SK-N-SH treated with all-trans-retinoic acid at 6 μM for 48 hours (cell line): Measurements from ENCODE around the gene PRSS22.

Experiments
- ATAC-seq: fragments of 200-7000 bp; cut with Tn5 transposase; 3 replicates; pipeline ENCODE4 v1.9.1; 2020; ENCODE audit warnings: mild to moderate bottlenecking, moderate library complexity
- ARNTL ChIP-seq: fragments of 450-650 bp; formaldehyde crosslinking; IDR thresholded peaks from 2 replicates; pipeline ENCODE4 v1.5.0; 2020; ENCODE audit warnings: low read depth, mild to moderate bottlenecking, moderate library complexity, borderline replicate concordance
- BACH2 ChIP-seq: fragments of 250-450 bp; sonication (Bioruptor Pico); IDR thresholded peaks from 2 replicates; pipeline ENCODE4 v1.9.0; 2021; ENCODE audit warnings: mild to moderate bottlenecking, borderline replicate concordance
- CREB5 ChIP-seq: fragments of 250-450 bp; sonication (Bioruptor Pico); IDR thresholded peaks from 2 replicates; pipeline ENCODE4 v1.5.1; 2020; ENCODE audit warnings: low read depth, mild to moderate bottlenecking, moderate library complexity
- CSDC2 ChIP-seq: fragments of 250-450 bp; sonication (Bioruptor Pico); IDR thresholded peaks from 2 replicates; pipeline ENCODE4 v1.5.0; 2020; ENCODE audit warnings: mild to moderate bottlenecking, moderate library complexity
- ESRRG ChIP-seq: fragments of 250-450 bp; sonication (Bioruptor Pico); IDR thresholded peaks from 2 replicates; pipeline ENCODE4 v1.6.1; 2021; ENCODE audit warnings: mild to moderate bottlenecking
- GLIS3 ChIP-seq: fragments of 250-450 bp; sonication (Bioruptor Pico); IDR thresholded peaks from 2 replicates; pipeline ENCODE4 v1.5.0; 2020; ENCODE audit warnings: mild to moderate bottlenecking, moderate library complexity
- ISL1 ChIP-seq: fragments of 250-450 bp; sonication (Bioruptor Pico); IDR thresholded peaks from 2 replicates; pipeline ENCODE4 v2.1.2; 2022; ENCODE audit warnings: mild to moderate bottlenecking, moderate library complexity
- OSR1 ChIP-seq: fragments of 250-450 bp; sonication (Bioruptor Pico); IDR thresholded peaks from 2 replicates; pipeline ENCODE4 v1.8.0; 2022; ENCODE audit warnings: moderate library complexity, mild to moderate bottlenecking, inconsistent platforms
- POU6F1 ChIP-seq: fragments of 250-450 bp; sonication (Bioruptor Pico); IDR thresholded peaks from 2 replicates; pipeline ENCODE4 v1.8.0; 2021; ENCODE audit warnings: low read depth, mild to moderate bottlenecking, moderate library complexity, borderline replicate concordance
- PPARA ChIP-seq: fragments of 250-450 bp; sonication (Bioruptor Pico); IDR thresholded peaks from 2 replicates; pipeline ENCODE4 v1.5.0; 2020; ENCODE audit warnings: mild to moderate bottlenecking, borderline replicate concordance
- RARB ChIP-seq: fragments of 250-450 bp; sonication (Bioruptor Pico); IDR thresholded peaks from 2 replicates; pipeline ENCODE4 v1.8.0; 2021; ENCODE audit warnings: mild to moderate bottlenecking, moderate library complexity
- SNAI2 ChIP-seq: fragments of 250-450 bp; sonication (Bioruptor Pico); IDR thresholded peaks from 2 replicates; pipeline ENCODE4 v1.5.0; 2020; ENCODE audit warnings: mild to moderate bottlenecking, moderate library complexity
- TCF4 ChIP-seq: fragments of 250-450 bp; sonication (Bioruptor Pico); IDR thresholded peaks from 2 replicates; pipeline ENCODE4 v1.8.0; 2021; ENCODE audit warnings: mild to moderate bottlenecking, moderate library complexity, borderline replicate concordance
- TOX ChIP-seq: fragments of 250-450 bp; sonication (Bioruptor Pico); IDR thresholded peaks from 2 replicates; pipeline ENCODE4 v1.8.0; 2021; ENCODE audit warnings: mild to moderate bottlenecking, moderate library complexity, borderline replicate concordance
- TSHZ2 ChIP-seq: fragments of 250-450 bp; sonication (Bioruptor Pico); IDR thresholded peaks from 2 replicates; pipeline ENCODE4 v1.5.0; 2020; ENCODE audit warnings: mild to moderate bottlenecking, moderate library complexity
- ZC3H10 ChIP-seq: fragments of 250-450 bp; sonication (Bioruptor Pico); IDR thresholded peaks from 2 replicates; pipeline ENCODE4 v1.5.1; 2021; ENCODE audit warnings: mild to moderate bottlenecking, moderate library complexity
- ZFP3 ChIP-seq: fragments of 250-450 bp; sonication (Bioruptor Pico); IDR thresholded peaks from 2 replicates; pipeline ENCODE4 v1.5.0; 2020; ENCODE audit warnings: mild to moderate bottlenecking, moderate library complexity
- ZFP30 ChIP-seq: fragments of 450-650 bp; formaldehyde crosslinking; IDR thresholded peaks from 2 replicates; pipeline ENCODE4 v1.5.0; 2022; ENCODE audit warnings: mild to moderate bottlenecking, moderate library complexity
- ZNF565 ChIP-seq: fragments of 450-650 bp; formaldehyde crosslinking; conservative IDR thresholded peaks from 2 replicates; pipeline ENCODE4 v1.5.0; 2020; ENCODE audit warnings: low read depth, mild to moderate bottlenecking, moderate library complexity
- ZNF70 ChIP-seq: fragments of 450-650 bp; formaldehyde crosslinking; IDR thresholded peaks from 2 replicates; pipeline ENCODE4 v1.5.0; 2020; ENCODE audit warnings: mild to moderate bottlenecking, moderate library complexity
- ZNF8 ChIP-seq: fragments of 450-650 bp; formaldehyde crosslinking; IDR thresholded peaks from 2 replicates; pipeline ENCODE4 v1.5.0; 2020; ENCODE audit warnings: mild to moderate bottlenecking, moderate library complexity
- TF ChIP-seq, protein P1 (sequence below): fragments of 250-450 bp; sonication (Bioruptor Pico); IDR thresholded peaks from 2 replicates; pipeline ENCODE4 v1.5.1; 2021; ENCODE audit warnings: mild to moderate bottlenecking, moderate library complexity
- TF ChIP-seq, protein P2 (sequence below): fragments of 250-450 bp; sonication (Bioruptor Pico); IDR thresholded peaks from 2 replicates; pipeline ENCODE4 v1.8.0; 2020; ENCODE audit warnings: mild to moderate bottlenecking, moderate library complexity, borderline replicate concordance

Gene PRSS22

GRCh38 chr16:2829501-2830354, 28.2 kb downstream of the PRSS22 start, which contains the start of gene ZG16B:
ZG16B (plus strand) TSS chr16:2830303; CDS start chr16:2830442, 139 bp downstream.
- ATAC-seq: peak; percentile 32; the same call in 2 of the 3 replicates
- no peak for TF ChIP-seq ESRRG (CRISPR knock-in tag)
- TF ChIP-seq SNAI2: no peak
- TF ChIP-seq GLIS3 (CRISPR knock-in tag): no peak

- ATAC-seq: no peak
- TF ChIP-seq SNAI2: no peak
- no peak for TF ChIP-seq POU6F1 (CRISPR knock-in tag)
- TF ChIP-seq TCF4 (CRISPR knock-in tag): no peak
- TF ChIP-seq GLIS3 (CRISPR knock-in tag): no peak
- TF ChIP-seq PPARA (CRISPR knock-in tag): no peak
- no peak for TF ChIP-seq CREB5 (CRISPR knock-in tag)
- TF ChIP-seq ZNF70 (CRISPR knock-in tag): no peak
- no peak for TF ChIP-seq ESRRG (CRISPR knock-in tag)
- no peak for TF ChIP-seq ZFP3 (CRISPR knock-in tag)
- TF ChIP-seq ARNTL (CRISPR knock-in tag): no peak
- TF ChIP-seq RARB: no peak
- TF ChIP-seq CSDC2: no peak
- no peak for TF ChIP-seq ZFP30 (CRISPR knock-in tag)
- TF ChIP-seq, protein P1, sequence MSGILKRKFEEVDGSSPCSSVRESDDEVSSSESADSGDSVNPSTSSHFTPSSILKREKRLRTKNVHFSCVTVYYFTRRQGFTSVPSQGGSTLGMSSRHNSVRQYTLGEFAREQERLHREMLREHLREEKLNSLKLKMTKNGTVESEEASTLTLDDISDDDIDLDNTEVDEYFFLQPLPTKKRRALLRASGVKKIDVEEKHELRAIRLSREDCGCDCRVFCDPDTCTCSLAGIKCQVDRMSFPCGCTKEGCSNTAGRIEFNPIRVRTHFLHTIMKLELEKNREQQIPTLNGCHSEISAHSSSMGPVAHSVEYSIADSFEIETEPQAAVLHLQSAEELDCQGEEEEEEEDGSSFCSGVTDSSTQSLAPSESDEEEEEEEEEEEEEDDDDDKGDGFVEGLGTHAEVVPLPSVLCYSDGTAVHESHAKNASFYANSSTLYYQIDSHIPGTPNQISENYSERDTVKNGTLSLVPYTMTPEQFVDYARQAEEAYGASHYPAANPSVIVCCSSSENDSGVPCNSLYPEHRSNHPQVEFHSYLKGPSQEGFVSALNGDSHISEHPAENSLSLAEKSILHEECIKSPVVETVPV (CRISPR knock-in tag): no peak
- no peak for TF ChIP-seq OSR1 (CRISPR knock-in tag)
- TF ChIP-seq ISL1 (CRISPR knock-in tag): no peak
- no peak for TF ChIP-seq TOX (CRISPR knock-in tag)
- TF ChIP-seq, protein P2, sequence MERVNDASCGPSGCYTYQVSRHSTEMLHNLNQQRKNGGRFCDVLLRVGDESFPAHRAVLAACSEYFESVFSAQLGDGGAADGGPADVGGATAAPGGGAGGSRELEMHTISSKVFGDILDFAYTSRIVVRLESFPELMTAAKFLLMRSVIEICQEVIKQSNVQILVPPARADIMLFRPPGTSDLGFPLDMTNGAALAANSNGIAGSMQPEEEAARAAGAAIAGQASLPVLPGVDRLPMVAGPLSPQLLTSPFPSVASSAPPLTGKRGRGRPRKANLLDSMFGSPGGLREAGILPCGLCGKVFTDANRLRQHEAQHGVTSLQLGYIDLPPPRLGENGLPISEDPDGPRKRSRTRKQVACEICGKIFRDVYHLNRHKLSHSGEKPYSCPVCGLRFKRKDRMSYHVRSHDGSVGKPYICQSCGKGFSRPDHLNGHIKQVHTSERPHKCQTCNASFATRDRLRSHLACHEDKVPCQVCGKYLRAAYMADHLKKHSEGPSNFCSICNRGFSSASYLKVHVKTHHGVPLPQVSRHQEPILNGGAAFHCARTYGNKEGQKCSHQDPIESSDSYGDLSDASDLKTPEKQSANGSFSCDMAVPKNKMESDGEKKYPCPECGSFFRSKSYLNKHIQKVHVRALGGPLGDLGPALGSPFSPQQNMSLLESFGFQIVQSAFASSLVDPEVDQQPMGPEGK (CRISPR knock-in tag): no peak
- no peak for TF ChIP-seq BACH2
Measured at GRCh38 chr16:2828876-2829430, 29.0 kb downstream of the PRSS22 start.

GRCh38 chr16:2828521-2828840, 29.5 kb downstream of the PRSS22 start:
- ATAC-seq: no peak
- no peak for TF ChIP-seq OSR1 (CRISPR knock-in tag)
- TF ChIP-seq, protein P1 (CRISPR knock-in tag): no peak
- no peak for TF ChIP-seq ZFP30 (CRISPR knock-in tag)
- no peak for TF ChIP-seq ZNF8
- TF ChIP-seq CSDC2: no peak
- TF ChIP-seq CREB5 (CRISPR knock-in tag): no peak
- no peak for TF ChIP-seq PPARA (CRISPR knock-in tag)
- TF ChIP-seq TSHZ2 (CRISPR knock-in tag): no peak
- no peak for TF ChIP-seq ZNF70 (CRISPR knock-in tag)
- no peak for TF ChIP-seq TOX (CRISPR knock-in tag)
- TF ChIP-seq ZNF565 (CRISPR knock-in tag): no peak
- TF ChIP-seq TCF4 (CRISPR knock-in tag): no peak
- no peak for TF ChIP-seq ZC3H10
- TF ChIP-seq ISL1 (CRISPR knock-in tag): no peak
